Measurements from ENCODE around the gene DCLRE1A.
"Not testable (repeated sequence)": the region's sequence is repeated elsewhere in the genome, so short reads cannot be mapped to it uniquely, and the experiment has no call there.

The DCLRE1A gene

DNA sequence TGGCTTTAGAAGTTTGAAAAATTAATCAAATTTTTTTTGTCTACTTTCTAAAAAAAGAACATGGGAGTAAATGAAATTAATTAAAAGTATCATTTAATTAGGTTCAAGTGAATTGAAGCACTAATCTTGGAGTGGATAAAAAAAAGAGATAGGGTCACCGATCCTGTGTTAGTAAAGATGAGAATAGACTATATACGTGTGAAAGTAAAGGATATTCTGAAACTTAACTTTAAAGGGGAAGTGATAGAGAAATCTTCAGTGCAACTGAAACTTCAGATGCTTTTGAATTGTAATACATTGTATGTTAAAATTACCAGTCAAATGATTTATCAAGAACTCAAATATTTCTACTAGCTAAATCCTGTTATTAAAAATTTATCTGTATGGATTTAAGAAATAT is 5.4 kb upstream of the DCLRE1A start:
- in situ Hi-C loops (cut with MboI; ENCODE audit: low sequenced_read_pairs): no loop called here

- in situ Hi-C loops (cut with MboI; ENCODE audit: low sequenced_read_pairs): no loop called here
Observed at GRCh38 chr10:113858541-113858940, 4.7 kb upstream of the DCLRE1A start.

DNA sequence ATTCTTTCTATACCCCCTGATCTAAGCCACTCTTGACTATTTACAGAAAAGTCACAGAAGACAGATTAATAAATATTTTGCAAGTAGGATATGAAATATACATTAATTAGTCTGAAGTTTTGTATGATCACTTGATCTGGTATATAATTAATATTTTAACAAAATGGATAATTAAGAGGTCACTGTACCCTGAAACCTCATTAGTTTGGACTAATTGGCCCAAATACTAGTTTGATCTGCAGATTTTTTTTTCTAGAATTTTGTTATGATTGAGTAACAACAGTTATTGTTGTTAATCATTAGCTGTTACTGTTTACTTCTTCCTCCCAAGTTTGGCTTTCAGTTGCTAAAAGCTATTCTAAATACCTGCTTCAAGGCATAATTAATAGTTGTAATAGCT is 3.3 kb upstream of the DCLRE1A start:
- in situ Hi-C loops (cut with MboI; ENCODE audit: low sequenced_read_pairs): no loop called here

DNA sequence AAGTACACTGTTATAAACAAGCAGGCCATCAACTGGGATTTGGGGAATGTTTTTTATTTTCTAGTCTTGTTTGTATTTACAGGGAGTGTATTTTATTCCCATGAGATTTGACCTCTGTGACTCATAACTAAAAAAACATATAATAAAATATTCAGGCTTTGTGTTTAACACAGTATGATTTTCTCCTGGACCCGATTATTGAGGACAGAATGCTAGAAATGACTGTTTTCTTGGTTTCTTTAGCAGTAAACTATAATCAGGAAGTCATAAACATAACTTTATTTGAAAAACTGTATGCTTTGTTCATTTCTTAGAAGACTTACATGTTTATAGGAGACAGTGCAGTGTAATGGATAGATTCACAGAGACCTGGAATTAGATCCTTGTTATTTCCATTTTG is 2.7 kb upstream of the DCLRE1A start:
- in situ Hi-C loops (cut with MboI; ENCODE audit: low sequenced_read_pairs): no loop called here

DNA sequence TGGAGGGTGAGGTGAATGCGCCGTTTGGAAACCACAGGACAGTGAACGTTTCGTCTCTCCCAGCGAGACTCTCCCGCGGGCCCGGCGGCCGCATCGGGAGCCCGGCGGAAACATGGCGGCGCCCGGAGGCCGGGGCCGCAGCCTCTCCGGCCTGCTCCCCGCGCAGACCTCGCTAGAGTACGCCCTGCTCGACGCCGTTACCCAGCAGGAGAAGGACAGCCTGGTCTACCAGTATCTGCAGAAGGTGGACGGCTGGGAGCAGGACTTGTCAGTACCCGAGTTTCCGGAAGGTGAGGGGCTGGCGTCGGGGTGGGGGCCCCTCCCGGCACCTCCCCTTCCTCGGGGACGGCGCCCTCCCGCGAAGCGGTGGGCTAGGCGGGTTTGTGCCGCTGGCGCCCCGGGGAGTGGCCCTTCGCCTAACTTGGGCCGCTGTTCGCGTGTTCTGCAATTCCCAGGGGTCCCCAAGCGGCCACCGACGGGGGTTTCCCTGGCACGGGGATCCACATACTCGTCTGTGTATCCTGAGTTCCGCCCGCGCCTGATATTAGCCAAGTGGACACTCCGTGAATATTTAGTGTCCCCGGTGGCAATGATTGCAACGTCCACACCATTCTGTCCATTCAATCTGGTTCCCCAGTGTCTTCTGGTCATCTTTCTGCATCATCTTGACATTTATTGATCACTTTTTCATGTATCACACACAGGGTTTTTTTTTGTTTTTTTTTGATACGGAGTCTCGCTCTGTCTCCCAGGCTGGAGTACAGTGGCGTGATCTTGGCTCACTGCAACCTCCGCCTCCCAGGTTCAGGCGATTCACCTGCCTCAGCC is 1.1 kb upstream of the DCLRE1A start:
- in situ Hi-C loops (cut with MboI; ENCODE audit: low sequenced_read_pairs): no loop called here

DNA sequence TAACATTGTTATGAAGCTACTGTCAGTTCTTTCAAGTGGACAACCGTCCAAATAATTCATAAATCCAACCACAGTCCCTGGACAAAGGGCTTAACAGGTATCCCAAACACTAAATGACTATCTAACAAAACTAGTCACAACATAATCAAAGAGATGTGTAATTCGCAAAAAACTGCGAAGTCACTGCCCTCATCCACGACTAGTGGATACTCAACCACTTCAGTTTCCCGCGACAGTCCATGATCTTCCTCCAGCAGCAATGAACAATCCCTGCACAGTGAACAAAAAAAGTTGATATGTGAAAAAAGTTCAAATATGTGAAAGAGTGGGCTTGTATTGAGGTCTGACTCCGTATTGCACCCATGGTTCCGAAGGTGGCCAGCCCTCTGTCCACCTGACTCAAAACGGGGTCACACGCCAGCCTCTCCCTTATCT is 287 bp downstream of the DCLRE1A start:
- in situ Hi-C loops (cut with MboI; ENCODE audit: low sequenced_read_pairs): no loop called here

- in situ Hi-C loops (cut with MboI; ENCODE audit: low sequenced_read_pairs): no loop called here
Observed at GRCh38 chr10:113849946-113850345, 3.9 kb downstream of the DCLRE1A start.

- in situ Hi-C loops (cut with MboI; ENCODE audit: low sequenced_read_pairs): no loop called here
Observed at GRCh38 chr10:113849140-113849803, 4.6 kb downstream of the DCLRE1A start.

GRCh38 chr10:113846036-113846435 is 7.8 kb downstream of the DCLRE1A start:
- in situ Hi-C loops (cut with MboI; ENCODE audit: low sequenced_read_pairs): no loop called here

DNA sequence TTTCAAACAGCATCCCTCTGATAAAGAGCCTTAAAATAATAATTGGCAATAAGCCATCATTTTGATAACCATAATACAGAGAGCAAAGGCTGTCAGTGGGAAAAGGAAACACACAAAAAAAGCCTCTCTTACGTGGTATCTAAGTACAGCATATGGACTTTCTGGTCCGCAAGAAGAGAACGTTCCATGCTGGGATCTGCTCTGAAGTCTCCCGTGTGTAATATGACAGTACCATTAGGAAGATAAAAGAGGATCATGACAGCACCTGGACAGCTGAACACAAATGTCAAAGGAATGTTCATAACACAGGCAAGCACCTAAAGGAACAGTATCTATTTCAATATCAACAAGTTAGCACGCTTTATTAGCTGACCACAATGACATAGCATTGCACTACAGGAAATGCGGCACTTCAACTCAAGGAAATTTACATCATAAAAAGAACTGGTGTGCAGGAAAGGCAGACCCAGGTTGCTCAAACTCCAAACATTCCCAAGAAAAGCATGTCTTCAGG is 9.9 kb downstream of the DCLRE1A start:
- in situ Hi-C loops (cut with MboI; ENCODE audit: low sequenced_read_pairs): no loop called here

DNA sequence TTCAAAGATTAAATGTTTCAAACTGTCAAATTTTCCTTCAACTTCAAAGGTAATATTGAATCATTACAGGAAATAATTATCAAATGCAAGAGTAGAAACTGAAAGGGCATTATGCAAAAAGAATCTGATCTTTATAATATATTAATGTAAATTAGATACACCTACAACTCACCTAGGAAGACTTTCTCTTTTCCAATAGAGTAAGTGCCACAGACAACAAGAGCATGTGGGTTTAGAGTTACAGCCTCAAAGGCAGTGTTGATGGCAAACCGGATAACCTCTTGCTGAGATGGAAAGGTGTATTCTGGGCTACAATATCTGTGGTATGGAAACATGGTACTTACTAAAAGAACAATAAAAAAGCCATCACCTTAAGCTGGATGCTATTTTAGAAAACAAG is 11.7 kb downstream of the DCLRE1A start:
- in situ Hi-C loops (cut with MboI; ENCODE audit: low sequenced_read_pairs): no loop called here

- in situ Hi-C loops (cut with MboI; ENCODE audit: low sequenced_read_pairs): not testable (repeated sequence)
Observed at GRCh38 chr10:113828567-113828966, 25.3 kb downstream of the DCLRE1A start.

GRCh38 chr10:113825791-113826190 is 28.1 kb downstream of the DCLRE1A start:
- in situ Hi-C loops (cut with MboI; ENCODE audit: low sequenced_read_pairs): no loop called here

GRCh38 chr10:113823389-113823788 is 30.5 kb downstream of the DCLRE1A start:
- in situ Hi-C loops (cut with MboI; ENCODE audit: low sequenced_read_pairs): no loop called here

GRCh38 chr10:113822174-113822573 is 31.7 kb downstream of the DCLRE1A start:
- in situ Hi-C loops (cut with MboI; ENCODE audit: low sequenced_read_pairs): no loop called here

GRCh38 chr10:113821306-113821705 is 32.6 kb downstream of the DCLRE1A start:
- in situ Hi-C loops (cut with MboI; ENCODE audit: low sequenced_read_pairs): not testable (repeated sequence)

- in situ Hi-C loops (cut with MboI; ENCODE audit: low sequenced_read_pairs): no loop called here
Observed at GRCh38 chr10:113820507-113820906, 33.4 kb downstream of the DCLRE1A start.

DNA sequence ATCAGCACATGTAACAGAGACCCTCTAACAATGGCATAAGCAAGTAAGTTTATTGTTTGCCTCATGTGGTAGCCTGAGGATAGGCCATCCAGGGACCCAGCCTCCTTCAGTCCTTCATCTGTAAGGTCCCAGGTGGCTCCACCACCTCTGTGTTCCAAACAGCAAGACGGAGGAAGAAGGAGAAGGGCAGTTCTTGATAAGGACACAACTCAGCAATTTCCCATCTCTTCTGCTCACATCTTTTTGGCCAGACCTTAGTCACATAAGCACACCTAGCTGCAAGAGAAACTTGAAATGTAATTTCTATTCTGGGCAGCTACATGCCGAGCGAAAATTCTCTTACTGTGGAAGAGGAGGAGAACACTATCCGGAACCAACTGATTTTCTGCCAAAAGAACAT is 33.9 kb downstream of the DCLRE1A start:
- in situ Hi-C loops (cut with MboI; ENCODE audit: low sequenced_read_pairs): no loop called here

- in situ Hi-C loops (cut with MboI; ENCODE audit: low sequenced_read_pairs): not testable (repeated sequence)
Observed at GRCh38 chr10:113814700-113815099, 39.2 kb downstream of the DCLRE1A start.

DNA sequence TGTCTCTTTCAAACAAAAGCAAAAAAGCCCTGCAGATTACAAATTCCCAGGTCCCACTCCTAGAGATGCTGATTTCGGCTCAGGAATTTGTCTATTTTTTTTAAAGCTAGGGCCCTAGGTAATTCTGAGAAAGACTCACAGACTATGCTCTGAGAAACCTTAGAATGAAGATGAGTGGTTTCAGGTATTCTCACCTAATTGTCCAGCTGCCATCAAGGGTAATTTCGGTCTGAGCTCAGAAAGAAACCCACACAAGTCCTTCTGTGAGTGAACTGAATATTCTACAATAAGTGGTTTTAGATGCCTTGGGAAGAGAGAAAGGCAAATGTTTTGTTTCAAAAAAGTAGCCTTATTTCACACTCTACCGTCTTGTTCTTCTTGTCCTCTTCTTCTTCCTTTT is 45.7 kb downstream of the DCLRE1A start:
- in situ Hi-C loops (cut with MboI; ENCODE audit: low sequenced_read_pairs): no loop called here

- in situ Hi-C loops (cut with MboI; ENCODE audit: low sequenced_read_pairs): no loop called here
Observed at GRCh38 chr10:113806503-113806902, 47.4 kb downstream of the DCLRE1A start.

DNA sequence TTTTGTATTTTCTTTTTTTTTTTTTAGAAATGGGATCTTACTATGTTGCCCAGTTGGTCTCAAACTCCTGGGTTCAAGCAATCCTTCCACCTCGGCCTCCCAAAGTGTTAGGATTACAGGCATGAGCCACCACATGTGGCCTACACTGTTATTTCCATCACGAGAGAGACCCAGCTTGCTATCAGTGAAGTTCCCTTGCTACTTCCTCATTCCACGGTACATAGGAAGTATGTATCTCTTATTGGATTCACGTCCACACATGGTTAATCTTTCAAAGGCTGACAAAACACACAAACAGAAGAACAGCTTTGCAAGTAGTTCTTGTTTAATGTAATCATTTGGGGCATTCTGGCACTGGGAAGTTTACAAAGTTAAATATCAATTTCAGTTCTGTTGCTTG is 50.9 kb downstream of the DCLRE1A start:
- in situ Hi-C loops (cut with MboI; ENCODE audit: low sequenced_read_pairs): no loop called here
